Uterus (tissue), 2 donors: ENCODE results near the gene IGFL4.

Source experiments
- CTCF ChIP-seq, 4 experiments: fragments of 200-600 bp in 2 of 4; fragments of 450-650 bp in 2 of 4; sonication (generic) in 2 of 4; IDR thresholded peaks; one replicate each; pipeline ENCODE4 v1.5.1; 2016 to 2019; ENCODE audit warnings: antibody characterized with exemption in 4 of 4, mild to moderate bottlenecking in 2 of 4, moderate library complexity in 1 of 4
- POLR2A ChIP-seq, 2 donors: fragments of 450-650 bp; IDR thresholded peaks; one replicate each; pipeline ENCODE4 v1.6.1; 2016; ENCODE audit warnings: antibody characterized with exemption in 2 of 2, mild to moderate bottlenecking in 1 of 2, moderate library complexity in 1 of 2

DNA sequence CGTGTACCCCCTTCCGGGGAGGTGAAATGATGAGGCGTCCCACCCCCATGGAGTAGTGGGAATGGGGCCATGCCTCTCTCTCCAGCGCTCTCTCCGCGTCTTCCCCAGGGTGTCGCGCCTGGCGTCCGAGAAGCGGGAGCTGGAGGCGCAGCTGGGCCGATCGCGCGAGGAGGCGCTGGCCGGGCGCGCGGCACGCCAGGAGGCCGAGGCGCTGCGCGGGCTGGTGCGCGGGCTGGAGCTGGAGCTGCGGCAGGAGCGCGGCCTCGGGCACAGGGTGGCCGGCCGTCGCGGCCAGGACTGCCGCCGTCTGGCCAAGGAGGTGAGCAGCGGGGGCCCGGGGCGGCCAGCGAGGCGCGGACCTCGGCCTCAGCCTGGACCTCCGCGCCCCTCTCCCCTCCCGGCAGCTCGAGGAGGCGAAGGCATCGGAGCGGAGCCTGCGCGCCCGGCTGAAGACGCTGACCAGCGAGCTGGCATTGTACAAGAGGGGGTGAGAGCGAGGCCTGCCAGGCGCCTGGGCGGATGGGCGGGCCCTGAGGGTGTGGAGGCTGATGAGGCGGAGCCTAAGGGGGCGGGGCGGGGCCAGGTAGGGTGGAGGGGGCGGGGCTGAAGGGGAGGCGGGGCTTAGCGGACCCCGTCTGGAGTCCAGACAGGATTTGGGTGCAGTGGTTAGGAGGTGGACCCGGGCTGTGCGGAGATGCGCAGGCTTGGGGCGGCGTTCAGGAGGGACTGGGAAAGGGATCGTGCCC lies 25.7 kb downstream of the IGFL4 start:
- TF ChIP-seq CTCF (IDR thresholded peaks at IDR 0.05) (no peak), POLR2A (IDR thresholded peaks at IDR 0.05) (peak in 1 of 2 donors; percentile 33)
